ENCODE data around the gene CNIH4.

- no peak for TF ChIP-seq CTCF (conservative IDR thresholded peaks at IDR 0.05)
- no peak for TF ChIP-seq ZFX (IDR thresholded peaks at IDR 0.05)
Measured at GRCh38 chr1:224425279-224425884, 68.7 kb downstream of the CNIH4 start.
